ENCODE measurements around the gene C5orf34. TPM values are rescaled to one million over a fixed set of nuclear protein-coding genes. Genes with fewer than 3 reads are reported as not detected.

The C5orf34 gene
- total and polyA plus RNA-seq, 9 of the 15 experiments (the other 6 are each of a cell fraction or from before 2014, with no cell fraction given) = 13.2 to 32.6 (median 20.7) TPM

GRCh38 chr5:43461066-43461465, 53.9 kb downstream of the C5orf34 start:
- intact Hi-C loops (cut with micrococcal nuclease) = no loop called here
- Histone ChIP-seq H3K27me3 (ENCODE audit: control insufficient read depth in 2 of 2, insufficient read depth in 2 of 2, low read length in 2 of 2) (no peaks in the 10 kb centered on the region), H3K9ac (ENCODE audit: insufficient read depth in 1 of 2, low read depth in 2 of 2, low read length in 2 of 2) (no peak overlapping the region), H3K4me1 (replicated peaks in 1 of 2; ENCODE audit: control insufficient read depth in 2 of 2, insufficient read depth in 2 of 2, low read length in 2 of 2) (no peaks in the 10 kb centered on the region), H3K9me3 (replicated peaks; ENCODE audit: control insufficient read depth, insufficient read depth, low read depth, low read length) (no peaks in the 10 kb centered on the region; the same call in 1 of the 2 replicates), H3K36me3 (ENCODE audit: control insufficient read depth, insufficient read depth, low read length) (peaks cover 10% of the 10 kb centered on the region; the same call in 1 of the 3 replicates), H3K9me1 (ENCODE audit: control insufficient read depth, insufficient read depth, low read length) (no peaks in the 10 kb centered on the region), H2AFZ (ENCODE audit: low read depth, low read length) (no peak overlapping the region), H4K20me1 (replicated peaks; ENCODE audit: control insufficient read depth, insufficient read depth, low read length) (no peaks in the 10 kb centered on the region), H3K27ac (ENCODE audit: extremely low read depth, low read depth, low read length) (no peak overlapping the region), H3K4me2 (ENCODE audit: insufficient read depth, low read length) (no peak overlapping the region), H3K4me3 (no peak overlapping the region), H3K79me2 (ENCODE audit: control insufficient read depth, insufficient read depth, low read length) (no peaks in the 10 kb centered on the region)
- POLR2A ChIA-PET = no interaction called here
- no TSS peak for BruUV-seq (replicated peaks)
- DNase-seq (ENCODE audit: extremely low read depth in 1 of 4, low spot score in 3 of 4) = no peak
- CTCF ChIA-PET (ENCODE audit: low intra/inter-chr PET ratio) = no interaction called here
- 80% methylated on average over 1 of the region's 1 CpG for WGBS (ENCODE audit: insufficient coverage, low coverage, missing lambda C conversion rate)
- FAIRE-seq = no peak
- in situ Hi-C loops (cut with MboI) = no loop called here
- peak; percentile 41; the same call in 2 of the 3 replicates for ATAC-seq
- no peak for TF ChIP-seq HMGN3 (IDR thresholded peaks at IDR 0.05; ENCODE audit: borderline replicate concordance, extremely low read depth, insufficient read length, low read depth, low read length)
- no peak for TF ChIP-seq ILK (tag; IDR thresholded peaks at IDR 0.05; ENCODE audit: borderline replicate concordance, low read depth)
- no peak for TF ChIP-seq L3MBTL2 (IDR thresholded peaks at IDR 0.05)
- TF ChIP-seq MXI1 (IDR thresholded peaks at IDR 0.05; ENCODE audit: low read depth, low read length) = no peak
- TF ChIP-seq, protein P1, sequence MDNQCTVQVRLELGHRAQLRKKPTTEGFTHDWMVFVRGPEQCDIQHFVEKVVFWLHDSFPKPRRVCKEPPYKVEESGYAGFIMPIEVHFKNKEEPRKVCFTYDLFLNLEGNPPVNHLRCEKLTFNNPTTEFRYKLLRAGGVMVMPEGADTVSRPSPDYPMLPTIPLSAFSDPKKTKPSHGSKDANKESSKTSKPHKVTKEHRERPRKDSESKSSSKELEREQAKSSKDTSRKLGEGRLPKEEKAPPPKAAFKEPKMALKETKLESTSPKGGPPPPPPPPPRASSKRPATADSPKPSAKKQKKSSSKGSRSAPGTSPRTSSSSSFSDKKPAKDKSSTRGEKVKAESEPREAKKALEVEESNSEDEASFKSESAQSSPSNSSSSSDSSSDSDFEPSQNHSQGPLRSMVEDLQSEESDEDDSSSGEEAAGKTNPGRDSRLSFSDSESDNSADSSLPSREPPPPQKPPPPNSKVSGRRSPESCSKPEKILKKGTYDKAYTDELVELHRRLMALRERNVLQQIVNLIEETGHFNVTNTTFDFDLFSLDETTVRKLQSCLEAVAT (IDR thresholded peaks at IDR 0.05) = no peak
- TF ChIP-seq SFPQ (IDR thresholded peaks at IDR 0.05; ENCODE audit: low read depth, low read length) = no peak
- no peak for TF ChIP-seq CBX5 (IDR thresholded peaks at IDR 0.05; ENCODE audit: borderline replicate concordance, low read depth)

All from K562 (cell line).